GM21367 (cell line): ENCODE results near the gene ARF1.
A peak's percentile ranks its signal among the peaks of the same experiment; 100 is the strongest.

Experiments used
- ATAC-seq: cut with Tn5 transposase; IDR thresholded peaks from one replicate; pipeline ENCODE4 v1.9.1; 2021; ENCODE audit not compliant: unreplicated experiment

ARF1 gene

DNA sequence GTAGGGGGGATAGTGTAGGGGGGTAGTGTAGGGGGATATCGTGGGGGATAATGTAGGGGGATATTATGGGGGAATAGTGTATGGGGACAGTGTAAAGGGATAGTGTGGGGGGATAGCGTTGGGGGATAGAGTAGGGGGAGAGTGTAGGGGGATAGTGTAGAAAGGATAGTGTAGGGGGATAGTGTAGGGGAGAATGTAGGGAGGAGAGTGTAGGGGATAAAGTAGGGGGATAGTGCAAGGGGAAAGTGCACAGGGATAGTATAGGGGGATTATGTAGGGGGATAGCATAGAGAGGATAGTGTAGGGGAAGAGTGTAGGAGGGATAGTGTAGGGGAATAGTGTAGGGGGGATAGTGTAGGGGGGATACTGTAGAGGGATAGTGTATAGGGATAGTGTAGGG, 12.3 kb upstream of the ARF1 start:
- ATAC-seq = no peak

DNA sequence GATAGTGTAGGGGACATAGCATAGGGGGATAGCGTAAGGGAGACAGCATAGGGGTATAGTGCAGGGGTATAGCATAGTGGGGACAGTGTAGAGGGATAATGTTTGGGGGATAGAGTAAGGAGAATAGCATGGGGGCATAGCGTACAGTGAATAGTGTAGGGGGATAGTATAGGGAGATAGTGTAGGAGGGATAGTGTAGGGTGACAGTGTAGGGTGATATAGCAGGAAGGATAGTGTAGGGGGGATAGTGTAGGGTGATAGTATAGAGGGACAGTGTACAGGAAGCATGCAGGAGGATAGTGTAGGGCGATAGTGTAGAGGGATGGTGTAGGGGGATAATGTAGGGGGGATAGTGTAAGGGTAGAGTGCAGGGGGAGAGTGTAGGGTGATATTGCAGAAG, 11.7 kb upstream of the ARF1 start:
- ATAC-seq = no peak

- ATAC-seq = no peak
These were observed 10.5 kb upstream of the ARF1 start for GRCh38 chr1:228071839-228072657.

DNA sequence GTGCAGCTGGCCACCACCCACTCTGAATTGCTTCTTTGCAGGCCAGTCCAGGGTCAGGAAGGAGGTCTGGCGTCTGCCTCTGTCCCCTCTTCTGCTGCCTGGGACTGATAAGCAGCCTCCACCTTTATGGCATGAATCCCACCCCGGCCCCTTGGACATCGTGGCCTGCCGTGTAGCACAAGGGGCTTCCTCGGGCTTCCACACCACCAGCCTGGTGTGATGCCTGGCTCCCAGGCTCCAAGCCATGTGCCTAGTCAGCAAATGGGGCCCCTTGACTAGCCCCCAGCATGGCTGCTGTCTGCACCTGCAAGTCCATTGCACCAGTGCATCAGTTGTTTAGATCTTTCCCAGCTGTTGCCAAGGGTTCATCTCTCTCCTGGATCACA, 9.9 kb upstream of the ARF1 start:
- ATAC-seq = no peak

DNA sequence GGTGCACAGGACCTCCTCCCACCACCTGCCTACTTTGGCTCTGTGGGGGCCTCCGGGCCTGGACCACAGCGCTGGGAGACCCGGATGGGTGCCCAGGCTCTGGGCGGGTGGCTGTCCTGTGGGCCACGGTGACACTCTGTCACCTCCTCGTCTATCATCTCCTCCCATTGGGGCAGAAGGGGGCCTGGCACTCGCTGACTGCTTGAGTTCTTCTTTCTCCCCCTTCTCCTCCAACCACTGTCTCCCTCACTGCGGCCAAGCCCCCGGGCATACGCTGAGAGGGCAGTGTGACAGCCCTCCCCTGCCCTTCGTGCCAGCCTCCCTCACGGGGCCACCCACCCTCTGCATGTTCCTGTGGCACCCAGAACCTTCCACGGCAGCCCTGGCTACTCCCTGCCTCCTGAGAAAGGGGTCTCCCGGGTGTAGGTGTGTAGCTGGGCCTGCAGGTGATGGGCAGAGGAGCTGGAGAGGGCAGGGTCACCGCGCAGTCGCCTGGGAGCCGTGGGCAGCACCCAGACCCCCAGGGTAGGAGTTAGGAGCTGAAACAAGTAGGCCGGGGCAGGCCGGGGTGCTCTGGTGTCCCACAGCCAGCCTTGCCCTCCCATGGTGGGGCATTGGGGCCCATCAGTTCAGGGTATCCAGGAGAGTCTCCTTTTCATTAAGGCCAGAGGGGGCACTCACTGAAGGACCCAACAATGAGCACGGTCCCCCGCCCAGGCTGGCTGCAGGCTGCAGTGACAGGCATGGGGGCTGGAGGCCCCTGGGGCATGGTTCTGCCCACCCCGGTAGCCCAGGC, 9.2 kb upstream of the ARF1 start:
- no peak for ATAC-seq

- no peak for ATAC-seq
These were observed 8.5 kb upstream of the ARF1 start for GRCh38 chr1:228073857-228074545.

- no peak for ATAC-seq
These were observed 7.4 kb upstream of the ARF1 start for GRCh38 chr1:228074954-228075730.

- ATAC-seq = no peak
These were observed 6.7 kb upstream of the ARF1 start for GRCh38 chr1:228075801-228076271.

- no peak for ATAC-seq
These were observed 5.6 kb upstream of the ARF1 start for GRCh38 chr1:228076796-228077430.

GRCh38 chr1:228077565-228078330, 4.8 kb upstream of the ARF1 start:
- ATAC-seq = no peak

- no peak for ATAC-seq
These were observed 3.5 kb upstream of the ARF1 start for GRCh38 chr1:228079013-228079412.

DNA sequence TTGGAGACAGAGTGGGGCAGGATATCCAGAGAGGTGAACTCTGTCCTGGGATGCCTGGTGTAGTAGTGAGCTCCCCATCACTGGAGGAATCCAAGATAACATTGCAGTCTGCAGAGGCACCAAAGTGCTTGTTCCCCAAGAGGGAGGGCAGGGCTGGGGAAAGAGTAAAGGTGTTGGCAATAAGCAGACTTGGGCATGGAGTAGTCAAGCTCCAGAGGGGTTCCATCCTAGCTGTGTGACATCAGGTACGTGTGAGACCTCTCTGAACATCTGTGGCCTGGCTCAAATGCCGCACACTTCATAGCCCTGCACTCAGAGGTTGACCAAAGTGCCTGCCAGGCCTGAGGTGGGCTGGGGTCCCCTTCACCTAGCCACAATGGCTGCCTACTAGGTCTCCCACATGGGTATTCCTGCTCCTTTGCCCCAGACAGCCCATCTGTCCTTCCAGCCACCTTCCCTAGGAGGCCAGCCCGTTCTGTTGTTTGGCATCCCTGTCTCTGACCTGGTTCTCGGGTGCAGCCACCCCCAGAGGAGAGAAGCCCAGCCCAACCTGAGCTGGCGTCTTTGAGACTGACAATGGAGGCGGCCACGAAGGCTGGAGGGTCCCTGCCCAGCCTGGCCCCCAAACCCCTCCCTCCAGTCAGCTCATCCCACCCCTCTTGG, 2.8 kb upstream of the ARF1 start:
- no peak for ATAC-seq

GRCh38 chr1:228081144-228081543, 1.4 kb upstream of the ARF1 start:
- ATAC-seq = no peak

- ATAC-seq = peak; percentile 15
These were observed 812 bp upstream of the ARF1 start for GRCh38 chr1:228081578-228082213.

GRCh38 chr1:228082918-228083870, 686 bp downstream of the ARF1 start:
- ATAC-seq = peak; percentile 8

DNA sequence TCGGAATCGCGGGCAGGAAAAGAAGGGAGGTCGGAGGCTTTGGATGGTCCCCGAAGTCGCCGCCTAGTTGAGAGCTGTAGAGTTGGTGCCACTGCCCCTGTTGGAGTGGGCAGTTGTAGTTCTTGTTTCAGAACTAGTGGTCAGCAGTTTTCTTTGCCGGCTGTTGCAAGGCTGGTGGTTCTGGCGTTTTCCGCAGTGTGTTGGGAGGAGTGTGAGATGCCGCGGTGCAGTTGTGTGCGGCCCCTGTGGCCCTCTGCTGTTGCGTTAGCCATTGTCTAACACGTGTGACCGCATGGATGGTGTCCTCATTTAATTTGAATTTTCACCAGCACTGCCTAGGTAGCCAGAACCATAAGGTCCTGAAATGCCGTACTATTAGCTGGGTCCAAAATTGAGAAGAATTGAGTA, 1.4 kb downstream of the ARF1 start:
- ATAC-seq = no peak

GRCh38 chr1:228084325-228084724, 1.8 kb downstream of the ARF1 start:
- ATAC-seq = no peak
